Neural crest cell (in vitro differentiated cells): ENCODE measurements around the gene MAST4. TPM values are rescaled to one million over a fixed set of nuclear protein-coding genes. Genes with fewer than 3 reads are reported as not detected.

Source experiments
- DNase-seq: peaks from one replicate; pipeline ENCODE4 v3.0.0; 2021; ENCODE audit warnings: low read depth, mixed read lengths, low spot score
- H3K27ac Mint-ChIP-seq: one replicate; pipeline ENCODE4 v1.8.0; 2021; ENCODE audit warnings: mild to moderate bottlenecking, mixed read lengths; ENCODE audit not compliant: unreplicated experiment
- H3K27me3 Mint-ChIP-seq: 2 replicates; pipeline ENCODE4 v1.8.0; 2021; ENCODE audit warnings: low read depth, mild to moderate bottlenecking, mixed read lengths
- H3K36me3 Mint-ChIP-seq: 2 replicates; pipeline ENCODE4 v1.8.0; 2021; ENCODE audit warnings: low read depth, mild to moderate bottlenecking, mixed read lengths
- H3K4me1 Mint-ChIP-seq: 2 replicates; pipeline ENCODE4 v1.8.0; 2021; ENCODE audit warnings: mixed read lengths
- H3K4me3 Mint-ChIP-seq: one replicate; pipeline ENCODE4 v1.8.0; 2021; ENCODE audit warnings: mild to moderate bottlenecking, mixed read lengths
- H3K9me3 Mint-ChIP-seq: 2 replicates; pipeline ENCODE4 v1.8.0; 2021; ENCODE audit warnings: mixed read lengths
- CTCF ChIP-seq: fragments of 200-600 bp; sonication (generic); conservative IDR thresholded peaks from 2 replicates; pipeline ENCODE4 v1.5.0; 2021; ENCODE audit warnings: antibody characterized with exemption, mild to moderate bottlenecking
- total RNA-seq: library from RNA; stranded (reverse); gene quantifications from 2 replicates; pipeline ENCODE4 v1.2.1, GENCODE V29; 2021

The MAST4 gene
- total RNA-seq, 1 donor from 2014 or later = 7.3 TPM

- Mint-ChIP-seq H3K27me3 (no peaks in the 10 kb centered on the region), H3K27ac (no peak overlapping the region), H3K9me3 (no peaks in the 10 kb centered on the region), H3K4me3 (no peak overlapping the region), H3K36me3 (no peaks in the 10 kb centered on the region), H3K4me1 (peaks cover 3% of the 10 kb centered on the region)
- no peak for TF ChIP-seq CTCF
- no peak for DNase-seq
Observed at GRCh38 chr5:66904189-66904588, 308.0 kb downstream of the MAST4 start.

GRCh38 chr5:66906021-66906420, 309.8 kb downstream of the MAST4 start:
- no peak for DNase-seq
- H3K27ac Mint-ChIP-seq = no peak overlapping the region
- H3K4me1 Mint-ChIP-seq = peaks cover 3% of the 10 kb centered on the region
- no peak overlapping the region for H3K4me3 Mint-ChIP-seq
- TF ChIP-seq CTCF = no peak
- H3K9me3 Mint-ChIP-seq = no peaks in the 10 kb centered on the region
- no peaks in the 10 kb centered on the region for H3K36me3 Mint-ChIP-seq
- no peaks in the 10 kb centered on the region for H3K27me3 Mint-ChIP-seq

- peaks cover 3% of the 10 kb centered on the region for H3K4me1 Mint-ChIP-seq
- H3K27ac Mint-ChIP-seq = no peak overlapping the region
- no peak overlapping the region for H3K4me3 Mint-ChIP-seq
- no peaks in the 10 kb centered on the region for H3K9me3 Mint-ChIP-seq
- no peaks in the 10 kb centered on the region for H3K27me3 Mint-ChIP-seq
- TF ChIP-seq CTCF = no peak
- DNase-seq = no peak
- no peaks in the 10 kb centered on the region for H3K36me3 Mint-ChIP-seq
Observed at GRCh38 chr5:66908230-66908629, 312.0 kb downstream of the MAST4 start.

- no peaks in the 10 kb centered on the region for H3K36me3 Mint-ChIP-seq
- no peak overlapping the region for H3K4me3 Mint-ChIP-seq
- no peak overlapping the region for H3K27ac Mint-ChIP-seq
- no peaks in the 10 kb centered on the region for H3K27me3 Mint-ChIP-seq
- H3K9me3 Mint-ChIP-seq = no peaks in the 10 kb centered on the region
- DNase-seq = no peak
- TF ChIP-seq CTCF = no peak
- no peaks in the 10 kb centered on the region for H3K4me1 Mint-ChIP-seq
Observed at GRCh38 chr5:66909364-66909763, 313.2 kb downstream of the MAST4 start.

GRCh38 chr5:66912787-66913186, 316.6 kb downstream of the MAST4 start:
- Mint-ChIP-seq H3K27me3 (no peaks in the 10 kb centered on the region), H3K9me3 (no peaks in the 10 kb centered on the region), H3K27ac (no peak overlapping the region), H3K4me3 (no peak overlapping the region), H3K4me1 (no peaks in the 10 kb centered on the region), H3K36me3 (no peaks in the 10 kb centered on the region)
- no peak for DNase-seq
- TF ChIP-seq CTCF = no peak

- DNase-seq = no peak
- H3K27me3 Mint-ChIP-seq = no peaks in the 10 kb centered on the region
- no peaks in the 10 kb centered on the region for H3K36me3 Mint-ChIP-seq
- no peak for TF ChIP-seq CTCF
- H3K4me1 Mint-ChIP-seq = no peaks in the 10 kb centered on the region
- H3K4me3 Mint-ChIP-seq = no peak overlapping the region
- no peak overlapping the region for H3K27ac Mint-ChIP-seq
- H3K9me3 Mint-ChIP-seq = no peaks in the 10 kb centered on the region
Observed at GRCh38 chr5:66915531-66915930, 319.3 kb downstream of the MAST4 start.
